ENCODE results near the gene CTSE.

DNA sequence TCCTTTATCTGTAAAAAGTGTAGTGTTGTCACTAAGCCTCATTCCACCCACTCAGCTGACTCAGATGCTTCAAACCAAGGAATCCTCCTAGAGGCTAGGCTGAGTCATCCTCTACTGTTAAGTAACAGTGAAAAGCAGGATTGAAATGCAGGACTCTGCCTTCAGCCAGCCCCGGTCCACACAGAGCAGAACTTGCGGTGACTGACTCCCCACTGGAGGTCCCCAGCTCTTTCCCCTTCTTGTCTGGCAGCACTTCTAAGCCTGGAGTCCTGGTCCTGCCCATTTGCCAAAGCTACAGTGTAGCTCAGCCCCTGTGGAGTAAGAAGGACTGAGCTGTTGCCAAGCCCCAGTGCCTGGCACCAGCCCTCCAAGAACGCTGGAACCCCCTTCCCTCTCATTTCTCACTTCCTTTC is 22.2 kb downstream of the CTSE start:
- TF ChIP-seq EZH2phosphoT487 (conservative IDR thresholded peaks at IDR 0.05; ENCODE audit: low read length) = no peak
- TF ChIP-seq, protein P1, sequence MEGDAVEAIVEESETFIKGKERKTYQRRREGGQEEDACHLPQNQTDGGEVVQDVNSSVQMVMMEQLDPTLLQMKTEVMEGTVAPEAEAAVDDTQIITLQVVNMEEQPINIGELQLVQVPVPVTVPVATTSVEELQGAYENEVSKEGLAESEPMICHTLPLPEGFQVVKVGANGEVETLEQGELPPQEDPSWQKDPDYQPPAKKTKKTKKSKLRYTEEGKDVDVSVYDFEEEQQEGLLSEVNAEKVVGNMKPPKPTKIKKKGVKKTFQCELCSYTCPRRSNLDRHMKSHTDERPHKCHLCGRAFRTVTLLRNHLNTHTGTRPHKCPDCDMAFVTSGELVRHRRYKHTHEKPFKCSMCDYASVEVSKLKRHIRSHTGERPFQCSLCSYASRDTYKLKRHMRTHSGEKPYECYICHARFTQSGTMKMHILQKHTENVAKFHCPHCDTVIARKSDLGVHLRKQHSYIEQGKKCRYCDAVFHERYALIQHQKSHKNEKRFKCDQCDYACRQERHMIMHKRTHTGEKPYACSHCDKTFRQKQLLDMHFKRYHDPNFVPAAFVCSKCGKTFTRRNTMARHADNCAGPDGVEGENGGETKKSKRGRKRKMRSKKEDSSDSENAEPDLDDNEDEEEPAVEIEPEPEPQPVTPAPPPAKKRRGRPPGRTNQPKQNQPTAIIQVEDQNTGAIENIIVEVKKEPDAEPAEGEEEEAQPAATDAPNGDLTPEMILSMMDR (IDR thresholded peaks at IDR 0.05; ENCODE audit: insufficient read depth, low read length, poor library complexity, severe bottlenecking) = no peak

Data from SU-DHL-6 (cell line).